WI38 (cell line): Measurements from ENCODE around the gene SLC24A3.

ENCODE experiments used
- H3K4me3 ChIP-seq: 2 replicates; pipeline ENCODE4 v1.5.1; 2011; ENCODE audit warnings: low read depth, mild to moderate bottlenecking, control low read depth, low read length
- TF ChIP-seq, protein P1 (sequence below): IDR thresholded peaks from 2 replicates; pipeline ENCODE4 v1.5.1; 2012; ENCODE audit warnings: low read depth, mild to moderate bottlenecking, control low read depth, low read length

SLC24A3 gene

DNA sequence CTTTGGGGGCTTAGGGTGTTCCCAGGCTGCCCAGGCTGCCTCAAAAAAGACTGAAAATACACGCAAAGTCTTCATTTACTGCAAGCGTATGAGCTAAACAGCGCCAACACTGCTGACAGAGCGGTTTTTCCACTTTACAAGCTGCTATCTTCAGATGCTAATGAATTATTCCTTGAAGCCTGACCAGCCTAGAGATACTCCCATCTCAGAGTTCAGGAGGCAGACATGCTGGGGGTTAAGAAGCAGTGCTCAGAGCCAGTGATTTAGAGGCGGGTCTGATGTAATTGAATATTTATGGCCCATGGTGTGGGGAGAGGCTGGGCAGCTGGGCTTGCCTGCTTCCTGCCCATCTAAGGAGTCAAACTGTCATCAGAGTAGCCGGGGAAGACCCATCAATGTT, 241.4 kb downstream of the SLC24A3 start:
- TF ChIP-seq, protein P1, sequence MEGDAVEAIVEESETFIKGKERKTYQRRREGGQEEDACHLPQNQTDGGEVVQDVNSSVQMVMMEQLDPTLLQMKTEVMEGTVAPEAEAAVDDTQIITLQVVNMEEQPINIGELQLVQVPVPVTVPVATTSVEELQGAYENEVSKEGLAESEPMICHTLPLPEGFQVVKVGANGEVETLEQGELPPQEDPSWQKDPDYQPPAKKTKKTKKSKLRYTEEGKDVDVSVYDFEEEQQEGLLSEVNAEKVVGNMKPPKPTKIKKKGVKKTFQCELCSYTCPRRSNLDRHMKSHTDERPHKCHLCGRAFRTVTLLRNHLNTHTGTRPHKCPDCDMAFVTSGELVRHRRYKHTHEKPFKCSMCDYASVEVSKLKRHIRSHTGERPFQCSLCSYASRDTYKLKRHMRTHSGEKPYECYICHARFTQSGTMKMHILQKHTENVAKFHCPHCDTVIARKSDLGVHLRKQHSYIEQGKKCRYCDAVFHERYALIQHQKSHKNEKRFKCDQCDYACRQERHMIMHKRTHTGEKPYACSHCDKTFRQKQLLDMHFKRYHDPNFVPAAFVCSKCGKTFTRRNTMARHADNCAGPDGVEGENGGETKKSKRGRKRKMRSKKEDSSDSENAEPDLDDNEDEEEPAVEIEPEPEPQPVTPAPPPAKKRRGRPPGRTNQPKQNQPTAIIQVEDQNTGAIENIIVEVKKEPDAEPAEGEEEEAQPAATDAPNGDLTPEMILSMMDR: no peak
- no peak overlapping the region for H3K4me3 ChIP-seq

DNA sequence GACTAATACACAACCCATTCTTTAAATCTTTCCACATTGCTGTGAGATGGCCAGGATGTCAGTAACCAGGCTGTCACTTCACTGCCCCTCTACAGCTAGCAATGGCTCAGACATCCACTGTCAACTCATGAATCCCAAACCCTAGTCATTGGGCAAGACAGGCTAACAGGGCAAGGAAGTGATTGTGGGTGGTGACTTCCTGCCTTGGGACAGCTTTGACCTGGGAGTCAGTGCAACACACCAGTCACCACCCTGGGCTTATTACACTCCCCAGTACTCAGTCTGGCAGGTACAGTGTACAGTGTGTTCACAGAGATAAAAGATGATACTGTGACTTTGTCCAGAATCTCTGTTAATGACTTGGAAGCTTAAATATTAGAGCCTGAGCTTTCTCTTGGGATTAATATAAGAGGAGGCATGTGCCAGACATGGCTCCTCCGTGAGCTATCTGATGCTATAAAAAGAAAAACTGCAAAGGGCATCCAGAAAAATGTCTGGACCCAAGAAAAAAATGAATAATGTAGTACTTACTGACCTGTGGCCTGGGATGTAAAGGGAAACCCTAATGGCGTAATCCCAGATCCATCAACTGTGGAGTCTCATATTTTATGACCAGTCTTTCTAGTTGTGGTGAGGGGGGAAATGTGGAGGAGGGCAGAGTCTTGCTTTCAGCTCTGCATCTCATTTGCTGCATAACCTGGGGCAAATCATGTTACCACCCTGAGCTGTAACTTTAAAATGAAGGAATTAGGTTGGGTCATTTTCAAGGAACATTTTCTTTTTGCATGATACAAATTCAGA, 244.4 kb downstream of the SLC24A3 start:
- TF ChIP-seq, protein P1: no peak
- H3K4me3 ChIP-seq: no peak overlapping the region

DNA sequence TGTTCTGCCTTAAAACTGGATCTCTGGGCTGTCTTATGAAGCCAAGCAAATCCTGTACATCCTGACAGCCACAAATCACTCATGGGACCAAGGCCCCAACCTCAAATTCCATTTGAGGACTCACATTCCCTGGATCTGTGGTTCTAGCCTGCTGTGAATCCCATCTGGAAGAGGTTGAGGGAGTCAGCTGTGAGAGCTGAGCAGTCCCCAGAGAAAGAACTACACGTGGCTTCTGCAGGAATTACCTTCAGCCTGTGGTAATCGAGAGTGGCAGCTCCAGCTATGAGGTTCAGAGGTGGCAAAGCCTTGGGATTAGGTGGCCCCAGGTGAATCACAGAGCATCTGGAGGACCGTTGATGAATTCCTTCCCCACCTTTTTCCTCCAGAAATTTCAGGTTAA, 245.2 kb downstream of the SLC24A3 start:
- H3K4me3 ChIP-seq: no peak overlapping the region
- TF ChIP-seq, protein P1: no peak

DNA sequence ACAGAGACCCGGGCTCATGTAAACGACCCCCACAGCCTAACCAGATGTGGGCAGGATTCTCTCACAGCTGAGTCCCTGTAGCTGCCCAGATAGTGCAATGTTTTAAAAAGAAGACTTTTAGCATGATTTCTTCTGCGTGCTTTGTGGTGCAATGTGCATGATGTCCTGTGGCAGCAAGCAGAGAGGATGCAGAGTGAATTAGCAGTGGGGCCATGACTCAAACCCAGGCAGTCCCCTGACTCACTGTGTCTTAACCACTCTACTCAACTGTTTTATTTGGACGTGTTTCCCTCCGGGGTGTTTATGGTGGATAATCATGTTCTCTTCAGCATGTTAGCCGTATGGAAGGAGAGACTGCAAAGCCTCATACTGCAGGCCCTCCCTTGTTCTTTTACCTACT, 247.9 kb downstream of the SLC24A3 start:
- no peak overlapping the region for H3K4me3 ChIP-seq
- TF ChIP-seq, protein P1: no peak

DNA sequence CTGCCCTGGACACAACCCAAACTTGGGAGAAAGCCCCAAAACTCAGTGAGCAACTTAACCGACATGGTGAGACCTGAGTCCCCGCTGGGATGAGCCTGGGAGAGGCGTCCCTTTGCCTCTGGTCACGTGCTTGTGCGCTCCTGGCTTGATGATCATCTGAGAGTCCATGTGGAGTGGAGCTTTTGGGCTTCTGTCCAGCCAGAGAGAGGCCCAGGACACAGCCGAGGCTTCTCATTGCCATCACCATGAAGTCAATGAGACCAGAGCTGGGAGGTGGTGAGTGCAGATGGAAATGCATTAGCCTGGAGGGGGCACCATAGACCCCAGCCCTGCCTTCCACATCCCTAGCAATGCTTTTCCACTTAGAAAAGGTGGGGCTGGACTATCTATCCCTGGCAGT, 250.0 kb downstream of the SLC24A3 start:
- TF ChIP-seq, protein P1: no peak

DNA sequence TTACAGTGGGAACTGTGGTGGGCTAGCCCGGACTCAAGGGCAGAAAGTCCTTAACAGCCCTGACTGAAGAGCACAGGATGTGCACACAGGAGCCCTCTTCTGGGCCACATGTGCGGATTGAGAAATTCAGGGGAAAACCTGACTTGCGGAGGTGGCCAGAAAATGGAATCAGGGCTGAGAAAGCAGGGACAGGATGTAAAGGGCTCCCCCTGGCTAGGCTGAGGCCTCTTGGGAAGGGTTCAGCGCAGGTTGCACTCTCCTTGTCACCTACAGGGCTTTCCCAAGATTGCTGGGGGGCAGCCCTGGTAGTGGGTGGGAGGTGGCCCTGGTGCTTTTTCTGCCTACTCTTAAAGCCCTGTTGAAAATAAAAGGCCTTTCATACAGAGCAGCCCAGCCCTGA, 251.2 kb downstream of the SLC24A3 start:
- TF ChIP-seq, protein P1: no peak
- H3K4me3 ChIP-seq: no peak overlapping the region

More for the DNA sequence above, 250.0 kb downstream of the SLC24A3 start:
- no peak overlapping the region for H3K4me3 ChIP-seq

DNA sequence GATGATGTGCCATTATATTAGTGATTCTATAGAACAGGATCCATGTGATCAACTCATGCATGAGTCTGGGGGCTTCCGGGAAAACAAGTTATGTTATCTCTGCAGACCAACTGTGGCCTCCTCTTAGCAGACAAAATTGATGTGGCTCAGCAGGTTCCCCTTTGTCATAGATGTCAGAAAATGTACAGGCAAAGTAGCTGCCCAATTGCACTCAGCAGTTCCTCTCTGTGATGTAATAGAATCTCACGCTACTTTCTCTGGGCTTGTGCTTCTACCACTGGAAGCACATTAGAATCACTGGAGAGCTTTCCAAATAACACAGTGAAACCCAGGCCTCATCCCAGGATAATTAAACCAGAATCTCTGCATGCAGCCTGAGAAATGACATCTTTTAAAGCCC, 253.1 kb downstream of the SLC24A3 start:
- TF ChIP-seq, protein P1: no peak
- no peak overlapping the region for H3K4me3 ChIP-seq
